ENCODE data around the gene EXOC3L1. TPM values are rescaled to one million over a fixed set of nuclear protein-coding genes. Genes with fewer than 3 reads are reported as not detected.

Gene EXOC3L1
- total and polyA plus RNA-seq, 2 of the 4 experiments (the other 2 are of a cell fraction): not detected

GRCh38 chr16:67188323-67188722 is 1.6 kb downstream of the EXOC3L1 start:
- in situ Hi-C loops (cut with MboI; ENCODE audit: low sequenced_read_pairs): no loop called here
- POLR2A ChIA-PET (ENCODE audit: unreplicated experiment): no interaction called here
- WGBS, 2 experiments (ENCODE audit: extremely low coverage in 2 of 2, insufficient read length in 1 of 2): 83% methylated on average over 2 of the region's 4 CpGs; no CpG with 5 or more reads in 1 of the 2 experiments

More at GRCh38 chr16:67188323-67188722, 1.6 kb downstream of the EXOC3L1 start:
- Histone ChIP-seq H3K4me2 (ENCODE audit: low read depth, low read length) (no peak overlapping the region), H3K9me1 (ENCODE audit: insufficient read depth, low read length) (peaks cover 22% of the 10 kb centered on the region), H3K27me3 (ENCODE audit: control insufficient read depth, insufficient read depth, low read length) (no peaks in the 10 kb centered on the region), H3K56ac (ENCODE audit: extremely low read depth, insufficient read depth, low read length) (no peak overlapping the region), H2AFZ (replicated peaks; ENCODE audit: low read length, poor library complexity) (no peak overlapping the region), H3K23ac (ENCODE audit: low read depth, low read length) (no peak overlapping the region), H3K4me3 (ENCODE audit: insufficient read depth, low read depth, low read length) (no peak overlapping the region), H4K8ac (ENCODE audit: low read depth in 2 of 2, low read length in 2 of 2) (no peak overlapping the region), H3K14ac (replicated peaks; ENCODE audit: low read depth, low read length) (no peak overlapping the region), H3K4me1 (ENCODE audit: control insufficient read depth, insufficient read depth, low read length) (peaks cover 19% of the 10 kb centered on the region), H2BK20ac (ENCODE audit: low read depth, low read length) (no peak overlapping the region), H2BK120ac (ENCODE audit: low read depth, low read length) (no peak overlapping the region), H3K36me3 (ENCODE audit: control insufficient read depth, insufficient read depth, low read length) (peaks cover 2% of the 10 kb centered on the region; the same call in 1 of the 2 replicates), H3K9ac (ENCODE audit: low read depth, low read length) (no peak overlapping the region), H3K79me1 (ENCODE audit: low read depth in 1 of 2, low read length in 2 of 2) (peaks cover 10 to 19% of the 10 kb centered on the region in 2 experiments; a peak in 3 of 4 replicates), H2BK5ac (ENCODE audit: low read depth, low read length, poor library complexity, severe bottlenecking) (no peak overlapping the region), H2AK5ac (ENCODE audit: low read depth, low read length) (no peak overlapping the region), H4K20me1 (ENCODE audit: insufficient read depth, low read length) (peaks cover 16% of the 10 kb centered on the region), H3K9me3 (ENCODE audit: control insufficient read depth, insufficient read depth, low read length) (no peaks in the 10 kb centered on the region), H4K91ac (ENCODE audit: insufficient read depth, low read depth, low read length) (no peak overlapping the region), H2BK15ac (ENCODE audit: low read depth, low read length) (no peak overlapping the region), H3K27ac (ENCODE audit: insufficient read depth, low read length) (no peak overlapping the region), H3K4ac (ENCODE audit: low read depth, low read length) (no peak overlapping the region), H4K5ac (ENCODE audit: low read depth, low read length) (no peak overlapping the region), H3K18ac (ENCODE audit: low read depth, low read length) (no peak overlapping the region), H2AK9ac (replicated peaks; ENCODE audit: low read depth, low read length, poor library complexity) (no peak overlapping the region)
- TF ChIP-seq CEBPB (IDR thresholded peaks at IDR 0.05; ENCODE audit: low read depth, low read length): no peak
- TF ChIP-seq USF2 (IDR thresholded peaks at IDR 0.05; ENCODE audit: low read depth, low read length): 0 out of 2 replicates have a peak, but pooled peaks have one; percentile 20
- TF ChIP-seq CTCF (conservative IDR thresholded peaks at IDR 0.05; ENCODE audit: low read depth, low read length): no peak
- dilution Hi-C loops (cut with HindIII; ENCODE audit: low sequenced_read_pairs, unreplicated experiment) (no loop called here), intact Hi-C loops (cut with micrococcal nuclease) (loop anchor here (10.0 kb wide), 1 partner anchor 174 kb away; no protein-coding TSS in a partner anchor)
- CTCF ChIA-PET: no interaction called here
- BruUV-seq (replicated peaks): no TSS peak
- DNase-seq: no peak
- no peak for ATAC-seq (ENCODE audit: low read depth)
